SU-DHL-6 (cell line): ENCODE results near the gene KRTAP10-4.

Experiments
- H2AFZ ChIP-seq: fragments of 200-600 bp; sonication (generic); 2 replicates; pipeline ENCODE4 v1.6.1; 2014; ENCODE audit warnings: low read depth, mild to moderate bottlenecking, moderate library complexity, mixed read lengths, antibody characterized with exemption, low read length; ENCODE audit not compliant: severe bottlenecking
- H3F3A ChIP-seq: fragments of 200-600 bp; shearing (Covaris generic); 2 replicates; pipeline ENCODE4 v1.6.0; 2016; ENCODE audit warnings: antibody characterized with exemption, mild to moderate bottlenecking; ENCODE audit not compliant: insufficient read depth
- H3K27ac ChIP-seq: fragments of 200-600 bp; sonication (generic); 2 replicates; pipeline ENCODE4 v1.5.1; 2016; ENCODE audit warnings: low read depth, mild to moderate bottlenecking, low read length, moderate library complexity, mixed read lengths
- H3K27me3 ChIP-seq: fragments of 200-600 bp; sonication (generic), shearing (Covaris generic); 2 replicates; pipeline ENCODE4 v1.6.0; 2014; ENCODE audit warnings: mild to moderate bottlenecking, low read length
- H3K36me3 ChIP-seq: fragments of 200-600 bp; sonication (generic); 2 replicates; pipeline ENCODE4 v1.6.1; 2014; ENCODE audit warnings: mild to moderate bottlenecking, low read length, mixed read lengths
- H3K4me2 ChIP-seq: fragments of 300-600, 200-600 bp; shearing (Covaris generic), sonication (generic); 2 replicates; pipeline ENCODE4 v1.6.0; 2014; ENCODE audit warnings: low read length, low read depth, mild to moderate bottlenecking; ENCODE audit not compliant: poor library complexity, severe bottlenecking
- H3K4me3 ChIP-seq: fragments of 200-600 bp; sonication (generic); 2 replicates; pipeline ENCODE4 v1.5.1; 2014; ENCODE audit warnings: antibody characterized with exemption, low read length, mild to moderate bottlenecking, mixed read lengths; ENCODE audit not compliant: insufficient read depth, poor library complexity, severe bottlenecking
- H3K79me2 ChIP-seq: fragments of 200-600 bp; sonication (generic); 2 replicates; pipeline ENCODE4 v1.6.1; 2014; ENCODE audit warnings: mild to moderate bottlenecking, low read length, moderate library complexity; ENCODE audit not compliant: insufficient read depth
- H3K9ac ChIP-seq: fragments of 200-600 bp; sonication (generic); 2 replicates; pipeline ENCODE4 v1.7.0; 2014; ENCODE audit warnings: mild to moderate bottlenecking, low read length
- H3K9me2 ChIP-seq: fragments of 200-600 bp; sonication (generic); replicated peaks from 2 replicates; pipeline ENCODE4 v1.6.1; 2014; ENCODE audit warnings: low read length; ENCODE audit not compliant: insufficient read depth
- H3K9me3 ChIP-seq: fragments of 200-600 bp; sonication (generic); 2 replicates; pipeline ENCODE4 v1.6.1; 2014; ENCODE audit warnings: low read length, mixed read lengths; ENCODE audit not compliant: insufficient read depth
- H4K20me1 ChIP-seq: fragments of 200-600 bp; sonication (generic); 2 replicates; pipeline ENCODE4 v1.6.1; 2014; ENCODE audit warnings: low read depth, mild to moderate bottlenecking, antibody characterized with exemption, low read length, moderate library complexity, mixed read lengths
- CTCF ChIP-seq: fragments of 200-600 bp; sonication (generic); IDR thresholded peaks from one replicate; pipeline ENCODE4 v1.5.1; 2017; ENCODE audit warnings: antibody characterized with exemption, mild to moderate bottlenecking, low read length, moderate library complexity; ENCODE audit not compliant: insufficient read depth, poor library complexity, severe bottlenecking
- EZH2phosphoT487 ChIP-seq: fragments of 200-600 bp; sonication (generic), shearing (Covaris generic); conservative IDR thresholded peaks from 2 replicates; pipeline ENCODE4 v1.6.1; 2018; ENCODE audit warnings: mild to moderate bottlenecking, antibody characterized with exemption, low read length, moderate library complexity, mixed read lengths

KRTAP10-4 gene

GRCh38 chr21:44550807-44551206 is 22.7 kb upstream of the KRTAP10-4 start:
- Histone ChIP-seq H3K9ac (no peak overlapping the region), H3K36me3 (0 out of 2 replicates have a peak, but pooled peaks cover 4% of the 10 kb centered on the region), H3K79me2 (no peaks in the 10 kb centered on the region), H4K20me1 (no peaks in the 10 kb centered on the region), H3K4me3 (no peak overlapping the region), H3K9me2 (no peaks in the 10 kb centered on the region), H2AFZ (no peak overlapping the region), H3K4me2 (no peak overlapping the region), H3K9me3 (0 out of 2 replicates have a peak, but pooled peaks cover 3% of the 10 kb centered on the region), H3F3A (no peaks in the 10 kb centered on the region), H3K27ac (no peak overlapping the region), H3K27me3 (no peaks in the 10 kb centered on the region)
- TF ChIP-seq EZH2phosphoT487 = no peak
- TF ChIP-seq CTCF = no peak

- Histone ChIP-seq H2AFZ (no peak within 1 kb of the TSS), H3K4me2 (no peak within 1 kb of the TSS)
Measured at GRCh38 chr21:44551340-44551961, 22.1 kb upstream of the KRTAP10-4 start, which contains the start of gene KRTAP10-2. KRTAP10-2 (minus strand) TSS chr21:44551505; CDS start chr21:44551458, 47 bp downstream.

GRCh38 chr21:44552136-44552535 is 21.4 kb upstream of the KRTAP10-4 start:
- no peaks in the 10 kb centered on the region for H3K79me2 ChIP-seq
- no peaks in the 10 kb centered on the region for H3K36me3 ChIP-seq
- H3K9me3 ChIP-seq = no peaks in the 10 kb centered on the region
- no peaks in the 10 kb centered on the region for H3K9me2 ChIP-seq
- H3K27ac ChIP-seq = no peak overlapping the region
- no peak overlapping the region for H2AFZ ChIP-seq
- no peaks in the 10 kb centered on the region for H3F3A ChIP-seq
- H4K20me1 ChIP-seq = no peaks in the 10 kb centered on the region
- H3K9ac ChIP-seq = no peak overlapping the region
- H3K4me2 ChIP-seq = no peak overlapping the region
- H3K27me3 ChIP-seq = no peaks in the 10 kb centered on the region
- H3K4me3 ChIP-seq = no peak overlapping the region
- TF ChIP-seq CTCF = no peak
- TF ChIP-seq EZH2phosphoT487 = no peak

More at GRCh38 chr21:44551340-44551961, 22.1 kb upstream of the KRTAP10-4 start, which contains the start of gene KRTAP10-2:
- Histone ChIP-seq H3K4me3 (no peak within 1 kb of the TSS), H3K27ac (no peak within 1 kb of the TSS), H3K9me2 (no peaks in the 10 kb centered on the region), H3K79me2 (no peaks in the 10 kb centered on the region), H4K20me1 (no peaks in the 10 kb centered on the region), H3K36me3 (0 out of 2 replicates have a peak, but pooled peaks cover 4% of the 10 kb centered on the region), H3F3A (no peaks in the 10 kb centered on the region), H3K27me3 (no peaks in the 10 kb centered on the region), H3K9me3 (0 out of 2 replicates have a peak, but pooled peaks cover 3% of the 10 kb centered on the region), H3K9ac (no peak within 1 kb of the TSS)
- TF ChIP-seq EZH2phosphoT487 (no peak), CTCF (no peak)
